MM.1S (cell line): ENCODE measurements around the gene CSNK1G3.

Experiments used
- DNase-seq: peaks from one replicate; pipeline ENCODE4 v3.0.0-alpha.2; 2015
- H2AFZ ChIP-seq: fragments of 300-600 bp; sonication (generic); 2 replicates; pipeline ENCODE4 v1.6.0; 2016; ENCODE audit warnings: antibody characterized with exemption, low read length
- H3F3A ChIP-seq: fragments of 300-600 bp; sonication (generic); 2 replicates; pipeline ENCODE4 v1.6.1; 2016; ENCODE audit warnings: mild to moderate bottlenecking, antibody characterized with exemption, low read length, moderate library complexity, mixed read lengths; ENCODE audit not compliant: insufficient read depth
- H3K27ac ChIP-seq: fragments of 300-600 bp; sonication (generic); 2 replicates; pipeline ENCODE4 v1.5.1; 2016; ENCODE audit warnings: mild to moderate bottlenecking, low read length
- H3K27me3 ChIP-seq: fragments of 300-600 bp; sonication (generic); replicated peaks from 2 replicates; pipeline ENCODE4 v1.6.0; 2016; ENCODE audit warnings: low read length; ENCODE audit not compliant: insufficient read depth
- H3K36me3 ChIP-seq: fragments of 300-600 bp; sonication (generic); replicated peaks from 2 replicates; pipeline ENCODE4 v1.6.1; 2016; ENCODE audit warnings: mild to moderate bottlenecking, low read length, mixed read lengths; ENCODE audit not compliant: insufficient read depth
- H3K4me1 ChIP-seq: fragments of 300-600 bp; sonication (generic); 2 replicates; pipeline ENCODE4 v1.6.1; 2016; ENCODE audit warnings: low read length, mixed read lengths
- H3K4me2 ChIP-seq: fragments of 300-600 bp; sonication (generic); 2 replicates; pipeline ENCODE4 v1.6.0; 2016; ENCODE audit warnings: low read depth, low read length
- H3K4me3 ChIP-seq: fragments of 300-600 bp; sonication (generic); 2 replicates; pipeline ENCODE4 v1.5.1; 2016; ENCODE audit warnings: low read length, mixed read lengths
- H3K79me2 ChIP-seq: fragments of 300-600 bp; sonication (generic); 2 replicates; pipeline ENCODE4 v1.6.1; 2016; ENCODE audit warnings: mixed run types, low read length, mixed read lengths
- H3K9ac ChIP-seq: fragments of 300-600 bp; sonication (generic); 2 replicates; pipeline ENCODE4 v1.6.1; 2016; ENCODE audit warnings: low read length, mixed read lengths
- H3K9me2 ChIP-seq: fragments of 300-600 bp; sonication (generic); replicated peaks from 2 replicates; pipeline ENCODE4 v1.6.1; 2016; ENCODE audit warnings: mild to moderate bottlenecking, low read length, mixed read lengths; ENCODE audit not compliant: insufficient read depth
- H3K9me3 ChIP-seq: fragments of 300-600 bp; sonication (generic); replicated peaks from 2 replicates; pipeline ENCODE4 v1.6.1; 2016; ENCODE audit warnings: mild to moderate bottlenecking, low read length, mixed read lengths; ENCODE audit not compliant: insufficient read depth
- H4K20me1 ChIP-seq: fragments of 300-600 bp; sonication (generic); 2 replicates; pipeline ENCODE4 v1.6.1; 2016; ENCODE audit warnings: mild to moderate bottlenecking, low read length, moderate library complexity, mixed read lengths; ENCODE audit not compliant: insufficient read depth
- CTCF ChIP-seq: fragments of 300-600 bp; sonication (generic); IDR thresholded peaks from 2 replicates; pipeline ENCODE4 v1.5.1; 2016; ENCODE audit warnings: antibody characterized with exemption, low read length, mixed read lengths
- EZH2 ChIP-seq: fragments of 300-600 bp; sonication (generic); optimal IDR thresholded peaks from 2 replicates; pipeline ENCODE3; 2017; ENCODE audit warnings: low read depth, mild to moderate bottlenecking, antibody characterized with exemption, low read length, mixed read lengths
- EZH2phosphoT487 ChIP-seq: fragments of 300-600 bp; sonication (generic); IDR thresholded peaks from 2 replicates; pipeline ENCODE4 v1.6.1; 2018; ENCODE audit warnings: antibody characterized with exemption, low read length

Gene CSNK1G3

GRCh38 chr5:123543438-123543837, 31.5 kb downstream of the CSNK1G3 start:
- Histone ChIP-seq H3K36me3 (no peaks in the 10 kb centered on the region), H3K4me2 (no peak overlapping the region), H3K27me3 (no peaks in the 10 kb centered on the region), H3K9me3 (no peaks in the 10 kb centered on the region), H2AFZ (no peak overlapping the region), H3K9ac (no peak overlapping the region), H4K20me1 (no peaks in the 10 kb centered on the region), H3K4me1 (peaks cover under 1% of the 10 kb centered on the region), H3K9me2 (no peaks in the 10 kb centered on the region), H3K27ac (no peak overlapping the region), H3K4me3 (no peak overlapping the region), H3K79me2 (peaks cover 14% of the 10 kb centered on the region), H3F3A (no peaks in the 10 kb centered on the region)
- no peak for TF ChIP-seq CTCF
- DNase-seq = no peak

- Histone ChIP-seq H3K9ac (no peak overlapping the region), H3F3A (peaks cover 9% of the 10 kb centered on the region; the same call in 1 of the 2 replicates), H3K27ac (no peak overlapping the region), H3K4me2 (no peak overlapping the region), H4K20me1 (no peaks in the 10 kb centered on the region), H3K9me3 (no peaks in the 10 kb centered on the region), H3K9me2 (no peaks in the 10 kb centered on the region), H3K27me3 (no peaks in the 10 kb centered on the region), H3K4me1 (peaks cover 19% of the 10 kb centered on the region), H3K79me2 (peaks cover 10% of the 10 kb centered on the region; the same call in 1 of the 2 replicates), H3K4me3 (no peak overlapping the region), H2AFZ (no peak overlapping the region), H3K36me3 (no peaks in the 10 kb centered on the region)
- DNase-seq = peak; percentile 40
- TF ChIP-seq EZH2 (no peak), CTCF (peak; percentile 74)
Measured at GRCh38 chr5:123545506-123545905, 33.5 kb downstream of the CSNK1G3 start.

GRCh38 chr5:123546657-123547056, 34.7 kb downstream of the CSNK1G3 start:
- no peak overlapping the region for H2AFZ ChIP-seq
- peaks cover 9% of the 10 kb centered on the region; the same call in 1 of the 2 replicates for H3F3A ChIP-seq
- TF ChIP-seq CTCF (no peak), EZH2 (no peak), EZH2phosphoT487 (no peak)
- H3K4me3 ChIP-seq = no peak overlapping the region
- H3K9me3 ChIP-seq = no peaks in the 10 kb centered on the region
- peaks cover 26% of the 10 kb centered on the region for H3K4me1 ChIP-seq
- no peak overlapping the region for H3K4me2 ChIP-seq
- no peaks in the 10 kb centered on the region for H3K36me3 ChIP-seq
- H3K9ac ChIP-seq = no peak overlapping the region
- no peaks in the 10 kb centered on the region for H4K20me1 ChIP-seq
- no peaks in the 10 kb centered on the region for H3K27me3 ChIP-seq
- no peak for DNase-seq
- H3K79me2 ChIP-seq = peaks cover 10% of the 10 kb centered on the region; the same call in 1 of the 2 replicates
- H3K9me2 ChIP-seq = no peaks in the 10 kb centered on the region
- no peak overlapping the region for H3K27ac ChIP-seq
